GM19395 (cell line): ENCODE data around the gene TLR7.

Source experiments
- ATAC-seq: cut with Tn5 transposase; IDR thresholded peaks from one replicate; pipeline ENCODE4 v1.9.1; 2021; ENCODE audit warnings: mild to moderate bottlenecking, moderate library complexity; ENCODE audit not compliant: unreplicated experiment

Gene TLR7

DNA sequence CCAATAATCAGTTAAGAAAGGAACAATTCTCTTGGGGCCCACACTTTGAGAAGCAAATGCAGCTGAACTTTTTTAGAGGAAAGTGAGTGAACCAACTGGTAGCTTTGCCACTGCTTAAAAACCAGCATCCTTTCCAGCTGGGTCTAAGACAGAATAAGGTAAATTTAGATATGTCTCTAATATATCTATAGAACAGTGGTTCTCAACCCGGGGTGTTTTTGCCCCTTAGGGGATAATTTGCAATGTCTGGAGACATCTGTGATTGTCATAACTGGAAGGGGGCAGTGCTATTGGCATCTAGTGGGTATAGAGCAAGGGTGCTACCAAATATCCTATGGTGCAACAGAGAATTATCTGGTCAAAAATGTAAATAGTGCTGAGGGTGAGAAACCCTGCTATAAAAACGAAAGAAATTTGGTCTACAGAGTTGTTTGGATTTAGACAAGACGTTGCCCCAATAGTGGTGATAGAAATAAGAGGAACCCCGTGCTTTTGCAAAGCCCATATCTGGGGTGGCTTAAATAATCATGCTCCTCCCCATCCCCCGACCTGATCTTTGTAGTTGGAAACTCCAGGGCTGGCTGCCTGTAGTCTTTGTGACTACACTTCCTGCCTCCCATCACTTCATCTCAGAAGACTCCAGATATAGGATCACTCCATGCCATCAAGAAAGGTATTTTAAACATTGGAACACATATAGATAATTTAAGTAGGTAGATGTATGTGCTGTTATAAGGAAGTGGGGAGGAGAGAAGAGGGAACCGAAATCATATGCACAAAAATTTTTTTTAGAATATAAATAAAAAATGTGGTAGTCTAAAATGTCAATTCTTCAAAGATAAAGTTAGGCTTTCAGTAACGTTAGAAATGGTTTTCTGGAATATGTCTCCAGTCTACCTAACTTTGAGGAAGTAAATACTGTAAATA is at the start of gene TLR7:
TLR7 (plus strand) TSS at position 622 of the 927 bp plus-strand sequence. CDS start 507 bp downstream, outside the sequence.
- no peak for ATAC-seq

DNA sequence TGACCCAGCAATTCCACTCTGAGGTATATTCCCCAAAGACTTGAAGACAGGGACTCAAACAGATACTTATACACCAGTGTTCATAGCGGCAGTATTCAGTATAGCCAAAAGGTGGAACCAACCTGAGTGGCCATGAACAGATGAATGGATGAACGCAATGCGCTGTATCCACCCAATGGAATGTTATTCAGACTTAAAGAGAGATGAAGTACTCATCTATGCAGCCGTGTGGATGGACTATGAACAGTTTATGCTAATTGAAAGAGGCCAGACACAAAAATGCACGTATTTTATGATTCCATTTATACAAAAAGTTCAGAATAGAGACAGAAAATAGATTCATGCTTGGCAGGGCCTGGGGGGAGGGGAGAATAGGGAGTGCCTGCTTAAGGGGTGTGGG is 49.3 kb upstream of the TLR7 start:
- no peak for ATAC-seq

GRCh38 chrX:12819222-12819621 is 47.6 kb upstream of the TLR7 start:
- ATAC-seq: no peak

GRCh38 chrX:12820737-12821136 is 46.1 kb upstream of the TLR7 start:
- ATAC-seq: no peak

DNA sequence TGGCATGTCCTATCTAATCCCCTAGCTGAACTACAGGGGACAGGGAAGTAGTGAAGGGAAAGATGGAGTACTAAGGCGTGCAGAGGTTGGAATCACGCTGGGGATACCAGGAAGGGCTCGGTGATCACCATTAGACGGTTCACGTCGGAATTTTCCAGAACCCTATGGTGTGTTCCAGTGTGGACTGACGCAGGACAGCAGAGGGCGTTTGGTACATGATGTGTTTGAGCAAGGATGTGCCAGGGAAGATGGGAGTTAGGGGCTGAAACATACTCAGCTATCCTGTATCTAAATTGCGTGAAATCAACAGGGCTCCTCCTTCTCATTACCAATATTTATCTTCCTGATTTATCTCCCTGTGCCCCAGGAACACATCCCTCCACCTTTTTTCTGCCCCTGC is 41.9 kb upstream of the TLR7 start:
- no peak for ATAC-seq

GRCh38 chrX:12825801-12826200 is 41.1 kb upstream of the TLR7 start:
- ATAC-seq: no peak

- ATAC-seq: peak; percentile 4
Measured at GRCh38 chrX:12843061-12843667, 23.7 kb upstream of the TLR7 start.

DNA sequence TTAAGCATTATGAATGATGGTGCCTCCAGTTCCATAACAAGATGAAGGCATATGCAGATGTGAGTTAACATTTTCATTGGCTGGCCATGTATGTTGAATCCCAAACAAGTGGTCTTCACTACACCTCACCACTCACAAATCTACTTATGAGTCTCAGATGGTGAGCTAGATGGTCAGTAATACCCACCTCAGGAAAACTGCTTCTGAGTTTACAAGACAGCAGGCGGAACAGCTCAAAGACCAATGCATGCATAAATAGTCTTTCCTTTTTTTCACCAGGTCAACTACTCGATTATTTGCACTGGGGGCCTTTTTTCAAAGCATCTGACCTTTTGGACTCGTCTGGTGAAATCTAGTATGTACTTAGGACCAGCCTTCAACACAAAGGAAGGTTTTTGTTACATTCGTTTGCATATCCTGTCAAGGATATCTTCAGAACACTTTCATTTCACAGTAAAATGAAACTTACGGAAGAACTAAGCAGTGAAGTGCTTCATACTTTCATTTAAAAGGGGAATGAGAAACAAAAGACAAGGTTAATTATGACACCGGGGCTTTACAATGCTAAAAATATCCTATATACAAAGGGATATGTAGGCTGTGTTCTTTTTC is 23.1 kb upstream of the TLR7 start:
- peak; percentile 97 for ATAC-seq

GRCh38 chrX:12844319-12844718 is 22.6 kb upstream of the TLR7 start:
- peak; percentile 53 for ATAC-seq

DNA sequence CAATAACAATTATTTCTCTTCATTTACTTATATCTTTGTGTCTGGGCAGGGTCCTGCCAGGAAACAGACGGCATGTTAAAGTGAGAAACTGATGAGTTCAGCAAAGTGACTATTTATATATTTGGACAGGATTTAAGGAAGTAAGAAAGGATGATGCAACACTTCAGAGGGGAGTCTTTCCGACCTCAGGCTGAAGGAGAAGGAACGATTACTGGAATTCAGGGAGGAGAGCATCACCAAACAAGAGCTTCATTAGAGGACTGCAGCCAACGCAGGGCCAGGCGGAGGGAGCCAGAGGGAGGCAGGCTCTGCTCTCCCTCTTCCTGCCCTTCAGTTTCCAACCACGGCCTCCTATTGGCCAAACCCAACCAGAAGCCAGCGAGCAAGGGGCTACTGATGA is 1.5 kb upstream of the TLR7 start:
- ATAC-seq: no peak

DNA sequence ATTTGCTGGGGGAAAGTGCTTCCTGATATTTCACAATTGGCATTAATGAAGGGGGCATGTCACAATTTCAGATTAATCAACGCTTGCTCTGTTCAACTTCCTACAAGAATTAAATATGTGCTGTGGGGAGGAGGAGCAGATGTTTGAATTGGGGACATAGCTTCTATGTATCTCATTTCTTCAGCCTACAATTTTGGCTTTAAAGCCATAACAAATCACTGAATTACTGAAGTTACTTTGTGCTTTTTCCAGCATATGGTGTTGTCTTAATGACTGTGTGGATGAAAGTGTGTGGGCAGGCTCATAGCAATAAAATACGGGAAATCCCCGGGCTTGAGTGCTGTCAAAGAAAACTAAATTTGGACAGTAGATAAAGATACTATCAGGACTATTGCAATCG is 813 bp downstream of the TLR7 start:
- peak; percentile 48 for ATAC-seq

GRCh38 chrX:12868747-12869146 is 1.9 kb downstream of the TLR7 start:
- ATAC-seq: peak; percentile 67

- no peak for ATAC-seq
Measured at GRCh38 chrX:12871257-12871656, 4.4 kb downstream of the TLR7 start.

DNA sequence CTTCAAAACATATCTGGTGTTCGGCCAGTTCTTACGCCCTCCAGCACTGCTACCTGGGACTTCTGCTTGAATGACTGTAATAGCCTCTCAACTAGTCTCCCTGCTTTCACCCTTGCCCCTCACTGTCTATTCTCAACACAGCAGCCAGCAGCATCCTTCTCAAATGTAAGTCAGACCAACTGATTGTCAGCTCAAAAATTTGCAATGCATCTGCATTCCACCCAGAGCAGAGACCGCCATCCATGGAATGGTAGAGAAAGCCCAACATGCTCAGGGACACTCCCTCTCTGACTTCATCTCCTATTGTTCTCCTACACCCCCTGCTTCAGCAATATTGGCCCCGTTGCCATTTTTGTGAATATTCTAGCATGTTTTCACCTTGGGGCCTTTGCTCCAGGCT is 5.9 kb downstream of the TLR7 start:
- ATAC-seq: no peak

- no peak for ATAC-seq
Measured at GRCh38 chrX:12874581-12874980, 7.7 kb downstream of the TLR7 start.

DNA sequence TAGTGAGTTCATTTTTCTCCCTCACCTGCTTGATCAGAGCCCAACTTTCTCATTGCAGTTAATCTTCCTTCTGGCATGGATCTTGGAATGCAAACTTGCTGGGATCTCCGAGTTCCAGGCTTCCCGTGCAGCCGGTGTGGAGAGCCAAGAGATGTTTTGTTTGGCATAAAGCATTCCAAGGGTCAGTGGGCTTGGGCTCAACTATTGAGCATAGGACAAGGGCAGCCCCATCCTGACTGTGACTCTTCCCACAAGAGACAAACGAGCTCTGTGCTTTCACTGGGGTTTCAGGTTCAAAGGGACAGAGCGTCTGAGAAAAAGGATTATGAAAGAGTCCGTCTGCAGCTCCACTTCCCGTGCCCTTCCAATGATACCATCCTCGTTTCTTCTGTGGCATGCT is 10.5 kb downstream of the TLR7 start:
- no peak for ATAC-seq

DNA sequence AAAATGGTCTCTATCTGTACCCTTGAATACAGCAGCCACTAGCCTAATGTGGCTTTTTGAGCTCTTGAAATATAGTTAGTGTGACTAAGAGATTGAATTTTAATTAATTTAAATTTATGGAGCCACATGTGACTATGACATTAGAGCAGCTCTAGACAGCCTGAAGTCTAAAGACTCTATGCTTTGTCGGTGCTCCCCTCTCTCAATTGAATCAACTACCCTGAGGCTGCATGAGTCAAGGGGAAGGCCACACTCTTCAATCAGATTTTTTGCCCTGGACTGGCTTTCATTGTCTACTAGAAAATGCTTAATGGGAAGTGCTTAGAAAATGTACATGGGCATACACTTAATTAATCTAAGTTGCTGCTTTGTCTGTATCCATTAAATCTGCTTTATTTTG is 11.7 kb downstream of the TLR7 start:
- no peak for ATAC-seq

DNA sequence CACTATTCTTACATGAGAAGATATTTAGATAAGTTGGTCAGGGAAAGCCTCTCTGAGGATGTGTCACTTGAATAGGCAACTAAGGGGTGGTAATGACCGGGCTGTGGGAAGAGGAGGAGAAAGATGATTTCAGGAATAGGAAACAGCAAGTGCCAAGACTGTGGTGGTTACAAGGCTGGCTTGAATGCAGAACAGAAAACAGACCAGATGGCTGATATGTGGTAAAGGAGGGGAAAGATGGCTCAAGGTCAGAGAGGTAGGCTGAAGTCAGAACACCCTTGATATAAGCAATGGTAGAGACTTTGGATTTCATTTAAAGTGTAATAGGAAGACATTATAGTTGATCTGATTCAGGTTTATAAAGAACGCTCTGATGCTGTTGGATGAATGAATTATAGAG is 15.0 kb downstream of the TLR7 start:
- ATAC-seq: no peak

DNA sequence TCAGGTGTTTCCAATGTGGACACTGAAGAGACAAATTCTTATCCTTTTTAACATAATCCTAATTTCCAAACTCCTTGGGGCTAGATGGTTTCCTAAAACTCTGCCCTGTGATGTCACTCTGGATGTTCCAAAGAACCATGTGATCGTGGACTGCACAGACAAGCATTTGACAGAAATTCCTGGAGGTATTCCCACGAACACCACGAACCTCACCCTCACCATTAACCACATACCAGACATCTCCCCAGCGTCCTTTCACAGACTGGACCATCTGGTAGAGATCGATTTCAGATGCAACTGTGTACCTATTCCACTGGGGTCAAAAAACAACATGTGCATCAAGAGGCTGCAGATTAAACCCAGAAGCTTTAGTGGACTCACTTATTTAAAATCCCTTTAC is 18.6 kb downstream of the TLR7 start:
- no peak for ATAC-seq

- ATAC-seq: no peak
Measured at GRCh38 chrX:12886545-12886944, 19.7 kb downstream of the TLR7 start.

DNA sequence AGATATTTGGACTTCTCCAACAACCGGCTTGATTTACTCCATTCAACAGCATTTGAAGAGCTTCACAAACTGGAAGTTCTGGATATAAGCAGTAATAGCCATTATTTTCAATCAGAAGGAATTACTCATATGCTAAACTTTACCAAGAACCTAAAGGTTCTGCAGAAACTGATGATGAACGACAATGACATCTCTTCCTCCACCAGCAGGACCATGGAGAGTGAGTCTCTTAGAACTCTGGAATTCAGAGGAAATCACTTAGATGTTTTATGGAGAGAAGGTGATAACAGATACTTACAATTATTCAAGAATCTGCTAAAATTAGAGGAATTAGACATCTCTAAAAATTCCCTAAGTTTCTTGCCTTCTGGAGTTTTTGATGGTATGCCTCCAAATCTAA is 20.3 kb downstream of the TLR7 start:
- no peak for ATAC-seq

DNA sequence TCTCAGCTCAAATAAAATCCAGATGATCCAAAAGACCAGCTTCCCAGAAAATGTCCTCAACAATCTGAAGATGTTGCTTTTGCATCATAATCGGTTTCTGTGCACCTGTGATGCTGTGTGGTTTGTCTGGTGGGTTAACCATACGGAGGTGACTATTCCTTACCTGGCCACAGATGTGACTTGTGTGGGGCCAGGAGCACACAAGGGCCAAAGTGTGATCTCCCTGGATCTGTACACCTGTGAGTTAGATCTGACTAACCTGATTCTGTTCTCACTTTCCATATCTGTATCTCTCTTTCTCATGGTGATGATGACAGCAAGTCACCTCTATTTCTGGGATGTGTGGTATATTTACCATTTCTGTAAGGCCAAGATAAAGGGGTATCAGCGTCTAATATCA is 20.9 kb downstream of the TLR7 start:
- ATAC-seq: no peak
